Breast epithelium (tissue), 3 donors: ENCODE results near the gene PCDHB14.

ENCODE experiments used
- POLR2AphosphoS5 ChIP-seq, 3 donors: sonication (generic); formaldehyde crosslinking; IDR thresholded peaks; one replicate each; pipeline ENCODE4 v1.6.1; 2017; ENCODE audit warnings: antibody characterized with exemption in 3 of 3
- TF ChIP-seq, protein P1 (sequence below), 3 donors: fragments of 450-650 bp; IDR thresholded peaks; one replicate each; pipeline ENCODE4 v1.5.1; 2016 to 2017; ENCODE audit warnings: antibody characterized with exemption in 3 of 3, mild to moderate bottlenecking in 3 of 3, moderate library complexity in 3 of 3

DNA sequence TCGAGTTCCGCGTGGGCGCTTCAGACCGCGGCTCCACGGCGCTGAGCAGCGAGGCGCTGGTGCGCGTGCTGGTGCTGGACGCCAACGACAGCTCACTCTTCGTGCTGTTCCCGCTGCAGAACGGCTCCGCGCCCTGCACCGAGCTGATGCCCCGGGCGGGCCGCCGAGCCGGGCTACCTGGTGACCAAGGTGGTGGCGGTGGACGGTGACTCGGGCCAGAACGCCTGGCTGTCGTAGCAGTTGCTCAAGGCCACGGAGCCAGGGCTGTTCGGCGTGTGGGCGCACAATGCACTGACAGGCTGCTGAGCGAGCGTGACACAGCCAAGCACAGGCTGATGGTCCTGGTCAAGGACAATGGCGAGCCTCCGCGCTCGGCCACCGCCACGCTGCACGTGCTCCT, 18.4 kb downstream of the PCDHB14 start:
- TF ChIP-seq, protein P1, sequence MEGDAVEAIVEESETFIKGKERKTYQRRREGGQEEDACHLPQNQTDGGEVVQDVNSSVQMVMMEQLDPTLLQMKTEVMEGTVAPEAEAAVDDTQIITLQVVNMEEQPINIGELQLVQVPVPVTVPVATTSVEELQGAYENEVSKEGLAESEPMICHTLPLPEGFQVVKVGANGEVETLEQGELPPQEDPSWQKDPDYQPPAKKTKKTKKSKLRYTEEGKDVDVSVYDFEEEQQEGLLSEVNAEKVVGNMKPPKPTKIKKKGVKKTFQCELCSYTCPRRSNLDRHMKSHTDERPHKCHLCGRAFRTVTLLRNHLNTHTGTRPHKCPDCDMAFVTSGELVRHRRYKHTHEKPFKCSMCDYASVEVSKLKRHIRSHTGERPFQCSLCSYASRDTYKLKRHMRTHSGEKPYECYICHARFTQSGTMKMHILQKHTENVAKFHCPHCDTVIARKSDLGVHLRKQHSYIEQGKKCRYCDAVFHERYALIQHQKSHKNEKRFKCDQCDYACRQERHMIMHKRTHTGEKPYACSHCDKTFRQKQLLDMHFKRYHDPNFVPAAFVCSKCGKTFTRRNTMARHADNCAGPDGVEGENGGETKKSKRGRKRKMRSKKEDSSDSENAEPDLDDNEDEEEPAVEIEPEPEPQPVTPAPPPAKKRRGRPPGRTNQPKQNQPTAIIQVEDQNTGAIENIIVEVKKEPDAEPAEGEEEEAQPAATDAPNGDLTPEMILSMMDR (IDR thresholded peaks at IDR 0.05) = no peak
- TF ChIP-seq POLR2AphosphoS5 (IDR thresholded peaks at IDR 0.05) = no peak
